HepG2 (cell line): ENCODE data around the gene COA5. TPM values are rescaled to one million over a fixed set of nuclear protein-coding genes. Genes with fewer than 3 reads are reported as not detected.

Experiments used
- ARNT2 ChIP-seq: sonication (generic); formaldehyde crosslinking; IDR thresholded peaks from 2 replicates; pipeline ENCODE4 v1.8.0; 2022; ENCODE audit warnings: mild to moderate bottlenecking, low read depth, missing genetic modification reagents, moderate library complexity
- ATF7-NPFF ChIP-seq: sonication (generic); formaldehyde crosslinking; IDR thresholded peaks from 2 replicates; pipeline ENCODE4 v1.8.1; 2023; ENCODE audit warnings: mild to moderate bottlenecking, low read depth, missing genetic modification reagents, moderate library complexity
- ERF ChIP-seq: IDR thresholded peaks from 2 replicates; pipeline ENCODE4 v1.6.1; 2018; ENCODE audit warnings: missing biosample characterization, missing genetic modification reagents
- FOXC1 ChIP-seq: sonication (generic); formaldehyde crosslinking; IDR thresholded peaks from 2 replicates; pipeline ENCODE4 v1.8.0; 2022; ENCODE audit warnings: mild to moderate bottlenecking, missing genetic modification reagents, borderline replicate concordance
- GABPB1 ChIP-seq: IDR thresholded peaks from 2 replicates; pipeline ENCODE4 v1.6.1; 2016; ENCODE audit warnings: mild to moderate bottlenecking, missing genetic modification reagents, moderate library complexity, missing compliant biosample characterization
- HOXA7 ChIP-seq: sonication (generic); formaldehyde crosslinking; IDR thresholded peaks from 2 replicates; pipeline ENCODE4 v1.8.1; 2022; ENCODE audit warnings: mild to moderate bottlenecking, missing genetic modification reagents, moderate library complexity
- STAT6 ChIP-seq: sonication (generic); formaldehyde crosslinking; IDR thresholded peaks from 2 replicates; pipeline ENCODE4 v1.4.0; 2020; ENCODE audit warnings: missing genetic modification reagents, mild to moderate bottlenecking, borderline replicate concordance
- TFE3 ChIP-seq: IDR thresholded peaks from 2 replicates; pipeline ENCODE4 v1.6.1; 2016
- ZBTB40 ChIP-seq, 2 experiments: fragments of 450-650 bp in 1 of 2; sonication (generic) in 1 of 2; formaldehyde crosslinking in 1 of 2; IDR thresholded peaks; 2 replicates each; pipeline versions ENCODE4 v1.6.1 to v1.8.0; 2016 to 2022; ENCODE audit warnings: antibody characterized with exemption in 1 of 2, mild to moderate bottlenecking in 1 of 2, missing genetic modification reagents in 1 of 2
- ZNF276 ChIP-seq: sonication (generic); formaldehyde crosslinking; IDR thresholded peaks from 2 replicates; pipeline ENCODE4 v1.4.0; 2020; ENCODE audit warnings: mild to moderate bottlenecking, low read depth, missing genetic modification reagents
- polyA plus RNA-seq, 8 experiments: library from polyadenylated mRNA; depleted of rRNA in 3 of 8; stranded (reverse) in 7 of 8; unstranded in 1 of 8; fragments of >200 nt; fragmentation: Illumina TruSeq in 4 of 8; extraction: Trizol in 4 of 8; gene quantifications; 2 replicates each; pipeline versions ENCODE4 v1.2.1 to v1.2.3, GENCODE V29; 2011 to 2016; ENCODE audit warnings: low read depth in 4 of 8, missing spikeins in 1 of 8, mixed read lengths in 1 of 8; ENCODE audit not compliant: insufficient read depth in 1 of 8
- total RNA-seq, 5 experiments: library from RNA; depleted of rRNA; stranded (reverse); fragments of >200 nt; fragmentation: Illumina TruSeq; extraction: Trizol; gene quantifications; 2 replicates each; pipeline ENCODE4 v1.2.3, GENCODE V29; 2016; ENCODE audit warnings: low read depth in 1 of 5

Gene COA5
- total and polyA plus RNA-seq, 2 of the 13 experiments (the other 11 are each of a cell fraction or from before 2014, with no cell fraction given) = 43.6 to 64.5 TPM

- TF ChIP-seq ZBTB40 (IDR thresholded peaks at IDR 0.05) = peak; percentile 93
- peak; percentile 94 for TF ChIP-seq ZBTB40 (CRISPR knock-in tag; IDR thresholded peaks at IDR 0.05)
- TF ChIP-seq HOXA7 (CRISPR knock-in tag) = peak; percentile 64; the same call in 1 of the 2 replicates
- peak; percentile 79 for TF ChIP-seq TFE3
- peak; percentile 97 for TF ChIP-seq FOXC1 (CRISPR knock-in tag)
- peak; percentile 97 for TF ChIP-seq ERF (CRISPR knock-in tag)
- no peak; the same call in 1 of the 2 replicates for TF ChIP-seq STAT6 (CRISPR knock-in tag)
- TF ChIP-seq GABPB1 = peak; percentile 100
- TF ChIP-seq ATF7-NPFF = peak; percentile 83
- TF ChIP-seq ARNT2 (CRISPR knock-in tag) = peak; percentile 93; the same call in 1 of the 2 replicates
- peak; percentile 89; the same call in 1 of the 2 replicates for TF ChIP-seq ZNF276
Observed at GRCh38 chr2:98608116-98608961, at the start of gene COA5, which contains the start of gene UNC50 (continued).
